HG02759 (cell line): ENCODE results near the gene MLYCD.

ENCODE experiments used
- ATAC-seq: cut with Tn5 transposase; IDR thresholded peaks from one replicate; pipeline ENCODE4 v1.9.1; 2021; ENCODE audit warnings: mild to moderate bottlenecking, moderate library complexity; ENCODE audit not compliant: unreplicated experiment

The MLYCD gene

GRCh38 chr16:83925095-83925905 lies 26.4 kb downstream of the MLYCD start:
- ATAC-seq: no peak

GRCh38 chr16:83925957-83926725 lies 27.2 kb downstream of the MLYCD start:
- no peak for ATAC-seq

- ATAC-seq: peak; percentile 58
These were observed 27.9 kb downstream of the MLYCD start for GRCh38 chr16:83926726-83927397.

GRCh38 chr16:83928341-83929055 lies 29.6 kb downstream of the MLYCD start:
- ATAC-seq: no peak

GRCh38 chr16:83929811-83930555 lies 31.1 kb downstream of the MLYCD start:
- ATAC-seq: no peak

- no peak for ATAC-seq
These were observed 32.0 kb downstream of the MLYCD start for GRCh38 chr16:83930730-83931500.

- no peak for ATAC-seq
These were observed 32.6 kb downstream of the MLYCD start for GRCh38 chr16:83931556-83931955.

GRCh38 chr16:83932304-83932703 lies 33.4 kb downstream of the MLYCD start:
- ATAC-seq: no peak

- ATAC-seq: no peak
These were observed 34.2 kb downstream of the MLYCD start for GRCh38 chr16:83932955-83933673.

- ATAC-seq: no peak
These were observed 35.2 kb downstream of the MLYCD start for GRCh38 chr16:83933885-83934683.

- ATAC-seq: no peak
These were observed 35.7 kb downstream of the MLYCD start for GRCh38 chr16:83934684-83934977.

- ATAC-seq: no peak
These were observed 36.3 kb downstream of the MLYCD start for GRCh38 chr16:83935005-83935857.

GRCh38 chr16:83935858-83936255 lies 36.9 kb downstream of the MLYCD start:
- ATAC-seq: no peak

GRCh38 chr16:83936581-83937165 lies 37.8 kb downstream of the MLYCD start:
- no peak for ATAC-seq

- ATAC-seq: no peak
These were observed 38.4 kb downstream of the MLYCD start for GRCh38 chr16:83937267-83937666.

- no peak for ATAC-seq
These were observed 39.3 kb downstream of the MLYCD start for GRCh38 chr16:83937922-83938885.
